ENCODE measurements around the gene CACNA1E. TPM values are rescaled to one million over a fixed set of nuclear protein-coding genes. Genes with fewer than 3 reads are reported as not detected.

The CACNA1E gene
- total and polyA plus RNA-seq, 2 of the 4 experiments (the other 2 are of a cell fraction), result not detected

DNA sequence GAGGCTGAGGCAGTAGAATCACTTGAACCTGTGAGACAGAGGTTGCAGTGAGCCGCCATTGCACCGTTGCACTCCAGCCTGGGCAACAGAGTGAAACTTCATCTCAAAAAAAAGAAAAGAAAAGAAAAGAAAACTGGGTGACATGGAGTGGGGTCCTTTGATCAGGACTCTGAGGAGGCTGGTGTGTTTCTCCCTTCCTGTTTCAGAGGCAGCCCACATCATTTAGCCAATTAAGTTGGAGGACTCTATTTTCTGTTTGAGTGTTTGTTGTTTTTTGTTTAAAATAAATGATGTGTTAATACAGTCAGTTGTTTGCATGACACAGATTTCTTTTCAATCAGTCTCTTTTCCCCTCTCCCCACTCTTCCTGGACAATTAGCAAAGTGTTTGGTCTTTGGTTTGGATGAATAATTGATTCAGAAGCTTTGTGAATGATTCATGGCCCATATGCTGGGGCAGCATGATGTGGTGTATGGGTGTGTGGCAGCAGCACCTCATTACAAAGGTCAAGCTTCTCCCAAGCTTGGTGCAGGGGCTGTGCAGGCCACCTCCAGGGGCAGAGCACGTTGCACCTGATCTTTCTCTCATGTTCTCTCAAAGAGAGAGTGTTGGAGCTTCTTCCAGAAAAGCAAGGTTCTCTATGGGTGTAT, 48.8 kb downstream of the CACNA1E start:
- Histone ChIP-seq H3K4ac (ENCODE audit: low read depth, low read length) (no peak overlapping the region), H3K27ac (ENCODE audit: insufficient read depth, low read length) (no peak overlapping the region), H2BK15ac (ENCODE audit: low read depth, low read length) (no peak overlapping the region), H2BK20ac (ENCODE audit: low read depth, low read length) (no peak overlapping the region), H3K18ac (ENCODE audit: low read depth, low read length) (no peak overlapping the region), H3K4me2 (ENCODE audit: low read depth, low read length) (no peak overlapping the region), H3K14ac (replicated peaks; ENCODE audit: low read depth, low read length) (no peak overlapping the region), H3K23ac (ENCODE audit: low read depth, low read length) (no peak overlapping the region), H3K27me3 (ENCODE audit: control insufficient read depth, insufficient read depth, low read length) (no peaks in the 10 kb centered on the region), H3K9me1 (ENCODE audit: insufficient read depth, low read length) (no peaks in the 10 kb centered on the region), H3K56ac (ENCODE audit: extremely low read depth, insufficient read depth, low read length) (no peak overlapping the region), H2AK9ac (replicated peaks; ENCODE audit: low read depth, low read length, poor library complexity) (no peak overlapping the region), H2BK5ac (ENCODE audit: low read depth, low read length, poor library complexity, severe bottlenecking) (no peak overlapping the region), H3K4me1 (ENCODE audit: control insufficient read depth, insufficient read depth, low read length) (no peaks in the 10 kb centered on the region), H4K8ac (ENCODE audit: low read depth in 2 of 2, low read length in 2 of 2) (no peak overlapping the region), H3K9ac (ENCODE audit: low read depth, low read length) (no peak overlapping the region), H3K79me1 (ENCODE audit: low read depth in 1 of 2, low read length in 2 of 2) (no peaks in the 10 kb centered on the region), H3K36me3 (ENCODE audit: control insufficient read depth, insufficient read depth, low read length) (no peaks in the 10 kb centered on the region), H3K9me3 (ENCODE audit: control insufficient read depth, insufficient read depth, low read length) (no peaks in the 10 kb centered on the region), H2BK120ac (ENCODE audit: low read depth, low read length) (no peak overlapping the region), H3K4me3 (ENCODE audit: insufficient read depth, low read depth, low read length) (no peak overlapping the region), H4K5ac (ENCODE audit: low read depth, low read length) (no peak overlapping the region), H4K20me1 (ENCODE audit: insufficient read depth, low read length) (no peaks in the 10 kb centered on the region), H2AFZ (replicated peaks; ENCODE audit: low read length, poor library complexity) (no peak overlapping the region), H2AK5ac (ENCODE audit: low read depth, low read length) (no peak overlapping the region), H4K91ac (ENCODE audit: insufficient read depth, low read depth, low read length) (no peak overlapping the region)
- intact Hi-C loops (cut with micrococcal nuclease), result no loop called here
- BruUV-seq (replicated peaks), result no TSS peak
- WGBS, 2 experiments (ENCODE audit: extremely low coverage in 2 of 2, insufficient read length in 1 of 2), result 20% methylated on average over 2 of the region's 3 CpGs; no CpG with 5 or more reads in 1 of the 2 experiments
- TF ChIP-seq FOS (IDR thresholded peaks at IDR 0.05; ENCODE audit: low read depth, low read length) (no peak), MAFK (IDR thresholded peaks at IDR 0.05; ENCODE audit: low read depth, low read length) (no peak), POLR2A (IDR thresholded peaks at IDR 0.05; ENCODE audit: low read depth, low read length) (no peak), NFE2L2 (IDR thresholded peaks at IDR 0.05; ENCODE audit: low read depth, low read length) (no peak), SMC3 (IDR thresholded peaks at IDR 0.05; ENCODE audit: low read depth, low read length) (no peak)
- ATAC-seq (ENCODE audit: low read depth) (no peak), DNase-seq (no peak)
- in situ Hi-C loops (cut with MboI; ENCODE audit: low sequenced_read_pairs), result no loop called here
- ChIA-PET POLR2A (ENCODE audit: unreplicated experiment) (no interaction called here), CTCF (no interaction called here)
- dilution Hi-C loops (cut with HindIII; ENCODE audit: low sequenced_read_pairs, unreplicated experiment), result no loop called here

Data from IMR-90 (cell line).